Muscle of leg (tissue), 16 donors: Measurements from ENCODE around the gene LAS1L. TPM values are rescaled to one million over a fixed set of nuclear protein-coding genes. Genes with fewer than 3 reads are reported as not detected.
A peak's percentile ranks its signal among the peaks of the same experiment; 100 is the strongest.
"Not testable (repeated sequence)": the region's sequence is repeated elsewhere in the genome, so short reads cannot be mapped to it uniquely, and the experiment has no call there.

Experiments used
- DNase-seq: peaks from one replicate; pipeline ENCODE4 v3.0.0; 2013
- H3K27ac ChIP-seq: one replicate; pipeline ENCODE4 v1.5.1; 2013; ENCODE audit warnings: mild to moderate bottlenecking, low read length, control low read depth
- H3K27me3 ChIP-seq: one replicate; pipeline ENCODE4 v1.6.1; 2013; ENCODE audit warnings: low read length; ENCODE audit not compliant: control insufficient read depth, insufficient read depth
- H3K36me3 ChIP-seq: one replicate; pipeline ENCODE4 v1.6.1; 2013; ENCODE audit warnings: low read length; ENCODE audit not compliant: control insufficient read depth, insufficient read depth
- H3K4me1 ChIP-seq: one replicate; pipeline ENCODE4 v1.6.1; 2013; ENCODE audit warnings: low read length; ENCODE audit not compliant: control insufficient read depth, insufficient read depth
- H3K4me3 ChIP-seq: one replicate; pipeline ENCODE4 v1.5.1; 2013; ENCODE audit warnings: low read length, control low read depth
- H3K9me3 ChIP-seq: replicated peaks from 2 replicates; pipeline ENCODE4 v1.6.1; 2013; ENCODE audit warnings: low read depth, low read length; ENCODE audit not compliant: control insufficient read depth
- WGBS: methylation state at CpG from one replicate; pipeline ENCODE4 v1.1.5; 2013; ENCODE audit warnings: missing lambda C conversion rate; ENCODE audit not compliant: insufficient coverage; 5-methylcytosine and 5-hydroxymethylcytosine counted together
- long read RNA-seq, 11 donors: transcript quantifications; one replicate each; lab custom pipeline, GENCODE V29; 2026
- polyA plus RNA-seq, 8 donors: library from polyadenylated mRNA; unstranded; fragments of 120-200 nt; gene quantifications; one replicate each; pipeline versions ENCODE4 v1.2.1 to v1.2.3, GENCODE V29; 2013; ENCODE audit warnings: inconsistent platforms in 1 of 8, low replicate concordance in 1 of 8; ENCODE audit not compliant: insufficient read length in 8 of 8, insufficient read depth in 1 of 8
- total RNA-seq: library from RNA; stranded (reverse); fragments of 120-200 nt; gene quantifications from one replicate; pipeline ENCODE4 v1.2.4, GENCODE V29; 2013

LAS1L gene
- total RNA-seq = 14.7 TPM
- polyA plus RNA-seq = 10 to 100 TPM; 21.3 to 29.4 (median 23.9) TPM
- long read RNA-seq, donor 1, partial matches to known transcripts = 0 of 2 reads
- long read RNA-seq, donor 1, other reads (novel, unspliced or antisense) = 0 of 2 reads
- long read RNA-seq, donor 2 = 0 reads
- long read RNA-seq, donor 3, partial matches to known transcripts = 0 of 1 reads
- long read RNA-seq, donor 3, other reads (novel, unspliced or antisense) = 0 of 1 reads
- long read RNA-seq, donor 4 = 0 reads
- long read RNA-seq, donor 5, partial matches to known transcripts = 0 of 4 reads
- long read RNA-seq, donor 5, other reads (novel, unspliced or antisense) = 0 of 4 reads
- long read RNA-seq, donor 6, partial matches to known transcripts = 5 of 11 reads
- long read RNA-seq, donor 6, other reads (novel, unspliced or antisense) = 0 of 11 reads
- long read RNA-seq, donor 7, partial matches to known transcripts = 0 of 1 reads
- long read RNA-seq, donor 7, other reads (novel, unspliced or antisense) = 0 of 1 reads
- long read RNA-seq, donor 8, partial matches to known transcripts = 0 of 3 reads
- long read RNA-seq, donor 8, other reads (novel, unspliced or antisense) = 0 of 3 reads
- long read RNA-seq, donor 9, partial matches to known transcripts = 0 of 2 reads
- long read RNA-seq, donor 9, other reads (novel, unspliced or antisense) = 0 of 2 reads
- long read RNA-seq, donor 10, partial matches to known transcripts = 0 of 2 reads
- long read RNA-seq, donor 10, other reads (novel, unspliced or antisense) = 0 of 2 reads
- long read RNA-seq, donor 11, partial matches to known transcripts = 0 of 3 reads
- long read RNA-seq, donor 11, other reads (novel, unspliced or antisense) = 0 of 3 reads

DNA sequence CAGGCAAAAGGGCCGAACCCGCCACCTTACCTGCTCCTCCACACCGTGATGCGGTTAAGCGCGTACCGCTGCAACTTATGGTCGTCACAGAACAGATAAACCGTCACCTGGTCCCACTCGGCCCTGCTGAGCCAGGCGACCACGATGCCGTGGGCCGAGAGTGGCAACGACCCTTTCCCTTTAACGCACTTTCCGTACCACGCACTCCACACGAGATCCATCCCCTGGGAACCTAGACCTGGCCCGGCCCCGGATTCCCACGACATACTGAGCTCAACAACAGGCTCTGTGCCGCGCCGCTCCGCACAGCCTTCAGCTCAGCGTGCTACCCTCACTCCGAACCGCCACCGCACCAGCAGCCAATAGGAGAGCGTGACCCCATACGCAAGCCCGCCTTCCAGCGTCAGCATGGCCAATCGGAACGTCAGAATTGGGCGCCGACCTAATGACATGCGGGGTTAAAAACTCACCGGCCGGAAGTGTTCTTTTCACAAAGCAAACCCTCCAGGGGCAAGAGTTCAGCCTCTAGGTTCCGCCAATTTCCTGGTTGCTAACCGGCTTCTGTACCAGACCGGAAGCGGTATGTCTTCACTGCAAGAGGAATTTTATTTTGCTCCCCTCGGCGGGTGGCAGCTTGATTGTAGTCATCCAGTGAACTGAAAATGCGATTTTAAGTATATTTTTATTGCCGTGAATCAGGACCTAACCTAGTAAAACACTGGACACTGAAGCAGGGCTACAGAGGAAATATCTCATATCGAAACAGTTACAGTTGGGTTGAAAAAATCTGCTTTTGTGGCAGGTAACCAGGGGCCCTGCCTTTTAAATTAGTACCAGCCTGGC is at the start of gene LAS1L:
TSS of gene LAS1L (minus strand) at position 338 of the 843 bp plus-strand sequence. CDS start at position 266, 72 bp downstream.
- no peaks in the 10 kb centered on the region for H3K9me3 ChIP-seq

DNA sequence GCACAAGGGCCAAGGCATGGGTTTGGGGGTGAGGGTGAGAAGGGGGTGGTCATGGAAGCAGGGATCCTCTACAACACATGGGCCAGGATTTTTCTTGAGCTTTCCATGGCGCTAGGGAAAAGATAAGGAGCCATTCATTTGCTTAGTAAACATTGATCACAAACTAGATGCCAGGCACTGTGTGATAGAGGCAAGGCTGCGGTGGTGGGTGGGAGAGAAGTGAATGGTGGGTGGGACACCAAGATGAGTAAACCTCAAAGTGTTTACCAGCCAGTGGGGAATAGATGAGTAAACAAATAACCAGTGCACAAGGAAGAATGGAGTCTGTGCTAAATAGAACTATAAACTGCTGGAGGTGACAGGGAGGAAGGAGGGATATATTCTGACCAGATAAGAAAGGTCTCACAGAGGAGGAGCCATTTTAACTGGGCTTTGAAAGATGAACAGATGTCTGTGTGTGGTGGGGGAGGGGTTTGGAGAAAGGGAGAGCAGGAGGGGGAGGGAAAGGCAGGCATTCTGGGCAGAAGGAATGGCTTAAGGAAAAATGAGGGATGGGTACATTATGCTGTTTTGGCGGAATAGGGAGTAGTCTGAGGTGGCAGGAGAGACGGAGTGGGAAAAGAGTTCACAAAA is 48.0 kb upstream of the LAS1L start:
- WGBS = 77% methylated on average over 4 of the region's 4 CpGs
- no peak overlapping the region for H3K4me3 ChIP-seq
- H3K36me3 ChIP-seq = no peaks in the 10 kb centered on the region
- H3K9me3 ChIP-seq = no peaks in the 10 kb centered on the region
- DNase-seq = no peak
- peaks cover 2% of the 10 kb centered on the region for H3K27me3 ChIP-seq
- H3K4me1 ChIP-seq = peaks cover 5% of the 10 kb centered on the region
- H3K27ac ChIP-seq = no peak overlapping the region

More for the DNA sequence above, at the start of gene LAS1L:
- H3K4me3 ChIP-seq = peak within 1 kb of the TSS; percentile 62
- H3K27ac ChIP-seq = peak within 1 kb of the TSS; percentile 65
- no peaks in the 10 kb centered on the region for H3K27me3 ChIP-seq
- H3K4me1 ChIP-seq = peaks cover 7% of the 10 kb centered on the region
- H3K36me3 ChIP-seq = peaks cover 4% of the 10 kb centered on the region
- peak; percentile 97 for DNase-seq
- WGBS = 35% methylated on average over 49 of the region's 50 CpGs

DNA sequence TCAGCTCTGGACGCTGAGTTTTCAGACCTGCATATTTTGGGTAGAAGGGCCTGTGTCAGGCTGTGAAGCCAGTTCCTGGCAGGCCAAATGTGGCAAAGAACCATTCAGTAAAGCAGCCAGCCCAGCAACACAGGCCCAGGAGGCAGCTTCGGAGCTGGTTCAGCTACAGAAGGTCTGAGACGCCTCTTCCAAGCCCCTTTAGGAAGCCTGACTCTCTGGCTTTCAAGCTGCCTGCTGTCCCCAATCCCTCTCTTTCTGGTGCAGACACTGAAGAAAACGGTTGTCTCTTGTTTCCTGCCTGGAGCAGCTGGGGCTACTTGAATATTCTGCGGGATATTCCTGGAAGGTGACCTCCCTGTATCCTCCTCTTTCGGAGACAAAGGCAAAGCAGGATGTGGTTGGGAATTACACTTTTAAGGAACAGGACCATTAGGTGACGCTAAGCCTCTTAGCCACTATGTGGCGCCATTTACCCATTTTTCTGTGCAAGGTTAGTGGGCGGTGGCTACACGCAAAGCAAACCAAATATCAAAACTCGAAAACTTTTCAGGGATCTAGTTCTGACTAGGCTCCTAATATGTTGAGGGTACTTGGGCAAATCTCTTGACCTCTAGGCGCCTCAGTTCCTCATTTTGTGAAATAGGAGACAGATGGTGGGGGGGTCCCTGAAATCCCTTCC is 47.2 kb upstream of the LAS1L start:
- H3K27ac ChIP-seq = peak overlapping the region; percentile 42
- 42% methylated on average over 3 of the region's 12 CpGs for WGBS
- H3K9me3 ChIP-seq = no peaks in the 10 kb centered on the region
- no peak overlapping the region for H3K4me3 ChIP-seq
- DNase-seq = peak; percentile 85
- peaks cover 4% of the 10 kb centered on the region for H3K4me1 ChIP-seq
- no peaks in the 10 kb centered on the region for H3K36me3 ChIP-seq
- H3K27me3 ChIP-seq = peaks cover 2% of the 10 kb centered on the region

DNA sequence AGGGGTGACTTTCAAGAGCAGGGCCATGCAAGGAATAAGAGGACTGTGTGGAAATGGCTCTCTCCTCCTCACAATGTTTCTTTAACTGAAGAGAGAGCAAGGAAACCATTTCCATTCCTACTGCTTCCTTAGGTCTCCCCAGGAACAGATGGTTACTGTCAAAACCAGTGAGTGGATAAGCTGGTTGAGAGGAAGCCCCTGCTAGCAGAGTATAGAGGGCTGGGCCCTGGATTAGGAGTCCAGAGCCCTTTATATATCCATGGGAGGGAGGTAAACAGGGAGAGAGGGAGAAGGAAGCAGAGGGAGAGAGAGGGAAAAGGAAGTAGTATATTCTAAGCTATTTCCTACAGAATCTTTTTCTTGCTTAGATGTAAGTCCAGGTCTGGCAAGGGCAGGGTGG is 43.8 kb upstream of the LAS1L start:
- Histone ChIP-seq H3K4me1 (peaks cover 4% of the 10 kb centered on the region), H3K4me3 (no peak overlapping the region), H3K27me3 (peaks cover 2% of the 10 kb centered on the region), H3K9me3 (no peaks in the 10 kb centered on the region), H3K27ac (no peak overlapping the region), H3K36me3 (no peaks in the 10 kb centered on the region)
- no peak for DNase-seq

DNA sequence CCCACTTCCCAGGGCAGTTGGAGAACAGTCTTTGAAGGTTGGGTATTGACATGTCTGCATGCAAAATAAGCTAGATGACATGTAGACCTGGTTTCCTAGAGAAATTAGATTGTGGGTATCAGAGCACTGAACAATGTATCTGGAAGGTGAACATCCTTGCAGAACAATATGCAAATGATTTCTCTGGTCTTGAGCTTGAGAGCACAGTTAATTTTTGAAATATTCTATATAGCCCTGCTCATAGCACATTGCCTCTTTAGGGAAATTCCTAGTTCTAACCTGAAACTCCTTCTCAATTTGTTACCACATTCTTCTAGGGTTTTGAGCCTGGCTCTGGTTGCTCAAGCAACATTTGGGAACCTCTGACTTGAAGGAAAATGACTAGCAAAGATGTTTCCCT is 41.6 kb upstream of the LAS1L start:
- DNase-seq = no peak
- Histone ChIP-seq H3K4me1 (no peaks in the 10 kb centered on the region), H3K9me3 (no peaks in the 10 kb centered on the region), H3K27ac (no peak overlapping the region), H3K4me3 (no peak overlapping the region), H3K36me3 (no peaks in the 10 kb centered on the region), H3K27me3 (no peaks in the 10 kb centered on the region)

DNA sequence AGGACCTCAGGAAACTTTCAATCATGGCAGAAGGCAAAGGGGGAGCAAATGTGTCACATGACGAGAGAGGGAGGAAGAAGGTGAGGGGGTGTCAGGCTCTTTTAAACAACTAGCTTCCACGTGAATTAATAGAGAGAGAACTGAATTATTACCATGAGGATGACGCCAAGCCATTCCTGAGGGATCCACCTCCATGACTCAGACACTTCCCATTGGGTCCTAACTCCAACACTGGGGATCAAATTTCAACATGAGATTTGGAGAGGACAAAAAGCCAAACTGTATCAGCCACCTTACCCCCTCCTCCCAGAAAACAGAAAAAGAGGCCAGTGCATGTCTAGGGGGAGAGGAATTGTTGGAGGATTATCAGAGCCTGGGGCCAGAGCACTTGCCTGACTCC is 40.4 kb upstream of the LAS1L start:
- no peaks in the 10 kb centered on the region for H3K4me1 ChIP-seq
- DNase-seq = no peak
- no peaks in the 10 kb centered on the region for H3K36me3 ChIP-seq
- H3K27me3 ChIP-seq = no peaks in the 10 kb centered on the region
- H3K27ac ChIP-seq = no peak overlapping the region
- no CpG with 5 or more reads among the region's 3 CpGs for WGBS
- no peaks in the 10 kb centered on the region for H3K9me3 ChIP-seq
- H3K4me3 ChIP-seq = no peak overlapping the region

DNA sequence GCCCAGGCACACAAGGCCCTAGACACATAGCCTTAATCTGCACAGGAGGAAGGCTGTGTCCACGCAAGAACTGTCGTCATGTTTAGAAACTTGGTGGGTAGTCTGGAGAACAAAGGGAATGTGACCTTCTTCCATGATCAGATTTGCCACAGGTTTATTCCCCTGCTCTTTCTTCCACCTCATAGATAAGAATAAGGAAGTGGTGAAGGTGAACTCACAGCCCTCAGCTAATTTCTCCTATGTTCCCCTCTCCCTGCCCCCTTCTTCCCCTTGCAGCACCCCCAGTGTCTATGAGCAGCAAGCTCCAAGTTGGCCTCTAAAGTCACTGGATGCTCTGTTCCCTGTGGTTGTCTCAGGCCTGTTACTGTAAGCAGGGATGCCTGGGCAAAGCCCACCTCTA is 39.8 kb upstream of the LAS1L start:
- Histone ChIP-seq H3K4me1 (no peaks in the 10 kb centered on the region), H3K27me3 (no peaks in the 10 kb centered on the region), H3K27ac (no peak overlapping the region), H3K4me3 (no peak overlapping the region), H3K36me3 (no peaks in the 10 kb centered on the region), H3K9me3 (no peaks in the 10 kb centered on the region)
- DNase-seq = no peak
- WGBS = no CpG with 5 or more reads among the region's 2 CpGs

DNA sequence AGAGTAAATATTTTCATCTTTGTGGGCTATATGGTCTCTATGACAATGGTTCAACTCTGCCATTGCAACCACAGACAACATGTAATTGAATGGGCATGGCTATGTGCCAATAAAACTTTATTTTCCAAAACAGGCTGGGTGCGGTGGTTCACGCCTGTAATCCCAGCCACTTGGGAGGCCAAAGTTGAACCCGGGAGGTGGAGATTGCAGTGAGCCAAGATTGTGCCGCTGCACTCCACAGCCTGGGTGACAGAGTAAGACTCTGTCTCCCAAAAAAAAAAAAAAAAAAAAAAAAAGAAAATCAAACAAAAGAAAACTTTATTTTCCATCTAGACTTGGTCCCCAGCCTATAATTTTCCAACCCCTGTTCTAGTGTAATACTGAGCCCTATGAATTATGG is 38.4 kb upstream of the LAS1L start:
- Histone ChIP-seq H3K27ac (no peak overlapping the region), H3K27me3 (no peaks in the 10 kb centered on the region), H3K9me3 (no peaks in the 10 kb centered on the region), H3K36me3 (no peaks in the 10 kb centered on the region), H3K4me1 (no peaks in the 10 kb centered on the region), H3K4me3 (no peak overlapping the region)
- WGBS = 83% methylated on average over 3 of the region's 4 CpGs
- no peak for DNase-seq

DNA sequence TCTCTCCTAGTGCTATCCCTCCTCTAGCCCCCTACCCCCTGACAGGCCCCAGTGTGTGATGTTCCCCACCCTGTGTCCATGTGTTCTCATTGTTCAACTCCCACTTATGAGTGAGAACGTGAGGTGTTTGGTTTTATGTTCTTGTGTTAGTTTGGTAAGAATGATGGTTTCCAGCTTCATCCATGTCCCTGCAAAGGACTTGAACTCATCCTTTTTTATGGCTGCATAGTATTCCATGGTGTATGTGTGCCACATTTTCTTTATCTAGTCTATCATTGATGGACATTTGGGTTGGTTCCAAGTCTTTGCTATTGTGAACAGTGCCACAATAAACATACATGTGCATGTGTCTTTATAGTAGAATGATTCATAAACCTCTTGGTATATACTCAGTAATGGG is 28.3 kb upstream of the LAS1L start:
- not testable (repeated sequence) for H3K27me3 ChIP-seq, H3K4me1 ChIP-seq, H3K9me3 ChIP-seq, H3K27ac ChIP-seq, H3K4me3 ChIP-seq, DNase-seq, H3K36me3 ChIP-seq
- WGBS = no CpG with 5 or more reads among the region's 1 CpG
